Measurements from ENCODE around the gene ZG16B. TPM values are rescaled to one million over a fixed set of nuclear protein-coding genes. Genes with fewer than 3 reads are reported as not detected.

The ZG16B gene
- 0.64 and 0.86 TPM in 2 replicates for total RNA-seq

GRCh38 chr16:2829501-2830354, at the start of gene ZG16B:
ZG16B (plus strand) TSS chr16:2830303; CDS start chr16:2830442, 139 bp downstream.
- no peak for TF ChIP-seq CTCF (IDR thresholded peaks at IDR 0.05; ENCODE audit: insufficient read depth, low read depth, low read length)
- no peak within 1 kb of the TSS for H3K4me3 ChIP-seq (ENCODE audit: low read depth, low read length)
- no peak for DNase-seq (ENCODE audit: low read depth)

- no peak for TF ChIP-seq CTCF (IDR thresholded peaks at IDR 0.05; ENCODE audit: insufficient read depth, low read depth, low read length)
- no peak for DNase-seq (ENCODE audit: low read depth)
- no peak overlapping the region for H3K4me3 ChIP-seq (ENCODE audit: low read depth, low read length)
Measured at GRCh38 chr16:2782583-2783351, 47.3 kb upstream of the ZG16B start.

GRCh38 chr16:2783581-2784357, 46.3 kb upstream of the ZG16B start:
- DNase-seq (ENCODE audit: low read depth): no peak
- TF ChIP-seq CTCF (IDR thresholded peaks at IDR 0.05; ENCODE audit: insufficient read depth, low read depth, low read length): no peak

GRCh38 chr16:2784358-2785100, 45.6 kb upstream of the ZG16B start:
- no peak for DNase-seq (ENCODE audit: low read depth)
- TF ChIP-seq CTCF (IDR thresholded peaks at IDR 0.05; ENCODE audit: insufficient read depth, low read depth, low read length): no peak
- H3K4me3 ChIP-seq (ENCODE audit: low read depth, low read length): no peak overlapping the region

More at GRCh38 chr16:2783581-2784357, 46.3 kb upstream of the ZG16B start:
- no peak overlapping the region for H3K4me3 ChIP-seq (ENCODE audit: low read depth, low read length)

GRCh38 chr16:2785101-2785991, 44.8 kb upstream of the ZG16B start:
- TF ChIP-seq CTCF (IDR thresholded peaks at IDR 0.05; ENCODE audit: insufficient read depth, low read depth, low read length): peak; percentile 6
- DNase-seq (ENCODE audit: low read depth): no peak
- H3K4me3 ChIP-seq (ENCODE audit: low read depth, low read length): no peak overlapping the region
